Measurements from ENCODE around the gene WSCD2. TPM values are rescaled to one million over a fixed set of nuclear protein-coding genes. Genes with fewer than 3 reads are reported as not detected.

The WSCD2 gene
- polyA plus RNA-seq, 3 donors, result not detected

DNA sequence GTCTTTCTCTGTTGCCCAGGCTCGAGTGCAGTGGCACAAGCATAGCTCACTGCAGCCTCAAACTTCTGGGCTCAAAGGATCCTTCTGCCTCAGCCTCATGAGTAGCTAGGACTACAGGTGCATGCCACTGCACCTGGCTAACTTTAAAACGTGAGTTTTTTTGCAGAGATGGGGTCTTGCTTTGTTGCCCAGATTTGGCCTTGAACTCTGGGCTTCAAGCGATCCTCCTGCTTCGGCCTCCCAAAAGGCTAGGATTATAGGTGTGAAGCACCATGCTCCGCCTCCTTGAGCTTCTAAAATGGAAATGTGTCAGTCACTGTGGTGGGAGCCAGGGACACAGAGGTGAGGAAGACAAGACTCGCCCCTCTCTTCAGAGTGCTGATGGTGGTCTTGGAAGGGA, 45.6 kb downstream of the WSCD2 start:
- TF ChIP-seq, protein P1, sequence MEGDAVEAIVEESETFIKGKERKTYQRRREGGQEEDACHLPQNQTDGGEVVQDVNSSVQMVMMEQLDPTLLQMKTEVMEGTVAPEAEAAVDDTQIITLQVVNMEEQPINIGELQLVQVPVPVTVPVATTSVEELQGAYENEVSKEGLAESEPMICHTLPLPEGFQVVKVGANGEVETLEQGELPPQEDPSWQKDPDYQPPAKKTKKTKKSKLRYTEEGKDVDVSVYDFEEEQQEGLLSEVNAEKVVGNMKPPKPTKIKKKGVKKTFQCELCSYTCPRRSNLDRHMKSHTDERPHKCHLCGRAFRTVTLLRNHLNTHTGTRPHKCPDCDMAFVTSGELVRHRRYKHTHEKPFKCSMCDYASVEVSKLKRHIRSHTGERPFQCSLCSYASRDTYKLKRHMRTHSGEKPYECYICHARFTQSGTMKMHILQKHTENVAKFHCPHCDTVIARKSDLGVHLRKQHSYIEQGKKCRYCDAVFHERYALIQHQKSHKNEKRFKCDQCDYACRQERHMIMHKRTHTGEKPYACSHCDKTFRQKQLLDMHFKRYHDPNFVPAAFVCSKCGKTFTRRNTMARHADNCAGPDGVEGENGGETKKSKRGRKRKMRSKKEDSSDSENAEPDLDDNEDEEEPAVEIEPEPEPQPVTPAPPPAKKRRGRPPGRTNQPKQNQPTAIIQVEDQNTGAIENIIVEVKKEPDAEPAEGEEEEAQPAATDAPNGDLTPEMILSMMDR (IDR thresholded peaks at IDR 0.05), result no peak
- no peak overlapping the region for H3K9ac ChIP-seq (ENCODE audit: insufficient read depth, low read length, poor library complexity, severe bottlenecking)
- H3K9me3 ChIP-seq (replicated peaks in 1 of 2; ENCODE audit: control insufficient read depth in 1 of 2, insufficient read depth in 1 of 2, low read length in 2 of 2), result no peaks in the 10 kb centered on the region
- no peaks in the 10 kb centered on the region for H3K79me2 ChIP-seq (ENCODE audit: insufficient read depth, low read length)
- H3K27ac ChIP-seq (ENCODE audit: low read depth in 1 of 2, low read length in 2 of 2), result no peak overlapping the region
- H3K27me3 ChIP-seq (ENCODE audit: control insufficient read depth in 2 of 2, insufficient read depth in 2 of 2, low read length in 2 of 2), result peaks cover 0 to 3% of the 10 kb centered on the region in 2 donors
- H2AFZ ChIP-seq (ENCODE audit: insufficient read depth, low read depth, low read length, poor library complexity, severe bottlenecking), result no peak overlapping the region
- H3K4me1 ChIP-seq (ENCODE audit: control insufficient read depth in 1 of 2, insufficient read depth in 2 of 2, low read length in 2 of 2), result no peaks in the 10 kb centered on the region
- Mint-ChIP-seq H3K27ac (no peak overlapping the region), H3K4me3 (no peak overlapping the region), H3K27me3 (ENCODE audit: low read depth in 3 of 3) (peaks cover 5 to 11% (median 9%) of the 10 kb centered on the region in 3 donors), H3K4me1 (no peaks in the 10 kb centered on the region), H3K36me3 (no peaks in the 10 kb centered on the region), H3K9me3 (peaks cover 0 to 2% (median 0%) of the 10 kb centered on the region in 7 donors)
- no peak for DNase-seq
- H3K4me3 ChIP-seq (replicated peaks in 1 of 3; ENCODE audit: low read depth in 2 of 3, low read length in 3 of 3), result no peak overlapping the region
- intact Hi-C loops (cut with micrococcal nuclease), result no loop called here
- no peaks in the 10 kb centered on the region for H3K36me3 ChIP-seq (replicated peaks in 1 of 2; ENCODE audit: control insufficient read depth in 1 of 2, insufficient read depth in 2 of 2, low read length in 2 of 2)
- WGBS (ENCODE audit: insufficient coverage), result 89% methylated on average over 5 of the region's 6 CpGs
- H3K4me2 ChIP-seq (replicated peaks; ENCODE audit: extremely low read depth, low read length, poor library complexity, severe bottlenecking), result no peak overlapping the region
- H4K20me1 ChIP-seq (ENCODE audit: insufficient read depth, low read length), result no peaks in the 10 kb centered on the region

GRCh38 chr12:108175310-108175709, 46.2 kb downstream of the WSCD2 start:
- H3K4me3 Mint-ChIP-seq, result no peak overlapping the region

More at GRCh38 chr12:108175310-108175709, 46.2 kb downstream of the WSCD2 start:
- Mint-ChIP-seq H3K4me1 (no peaks in the 10 kb centered on the region), H3K27me3 (ENCODE audit: low read depth in 3 of 3) (peaks cover 2 to 9% (median 8%) of the 10 kb centered on the region in 3 donors), H3K27ac (no peak overlapping the region), H3K36me3 (no peaks in the 10 kb centered on the region), H3K9me3 (peaks cover 0 to 2% (median 0%) of the 10 kb centered on the region in 7 donors)
- DNase-seq, result no peak
- H3K27ac ChIP-seq (ENCODE audit: low read depth in 1 of 2, low read length in 2 of 2), result no peak overlapping the region
- no peak overlapping the region for H3K9ac ChIP-seq (ENCODE audit: insufficient read depth, low read length, poor library complexity, severe bottlenecking)
- TF ChIP-seq, protein P1 (IDR thresholded peaks at IDR 0.05), result no peak
- H3K79me2 ChIP-seq (ENCODE audit: insufficient read depth, low read length), result no peaks in the 10 kb centered on the region
- WGBS (ENCODE audit: insufficient coverage), result 80% methylated on average over 1 of the region's 4 CpGs
- H2AFZ ChIP-seq (ENCODE audit: insufficient read depth, low read depth, low read length, poor library complexity, severe bottlenecking), result no peak overlapping the region
- no peaks in the 10 kb centered on the region for H4K20me1 ChIP-seq (ENCODE audit: insufficient read depth, low read length)
- intact Hi-C loops (cut with micrococcal nuclease), result no loop called here
- no peak overlapping the region for H3K4me3 ChIP-seq (replicated peaks in 1 of 3; ENCODE audit: low read depth in 2 of 3, low read length in 3 of 3)
- H3K36me3 ChIP-seq (replicated peaks in 1 of 2; ENCODE audit: control insufficient read depth in 1 of 2, insufficient read depth in 2 of 2, low read length in 2 of 2), result no peaks in the 10 kb centered on the region
- peaks cover 0 to under 1% of the 10 kb centered on the region in 2 donors for H3K27me3 ChIP-seq (ENCODE audit: control insufficient read depth in 2 of 2, insufficient read depth in 2 of 2, low read length in 2 of 2)
- H3K4me1 ChIP-seq (ENCODE audit: control insufficient read depth in 1 of 2, insufficient read depth in 2 of 2, low read length in 2 of 2), result no peaks in the 10 kb centered on the region
- H3K9me3 ChIP-seq (replicated peaks in 1 of 2; ENCODE audit: control insufficient read depth in 1 of 2, insufficient read depth in 1 of 2, low read length in 2 of 2), result no peaks in the 10 kb centered on the region
- no peak overlapping the region for H3K4me2 ChIP-seq (replicated peaks; ENCODE audit: extremely low read depth, low read length, poor library complexity, severe bottlenecking)
